HepG2 (cell line): Measurements from ENCODE around the gene WNT3A. TPM values are rescaled to one million over a fixed set of nuclear protein-coding genes. Genes with fewer than 3 reads are reported as not detected.

Experiments
- ADNP ChIP-seq: sonication (generic); formaldehyde crosslinking; IDR thresholded peaks from 2 replicates; pipeline ENCODE4 v1.4.0; 2020; ENCODE audit warnings: missing genetic modification reagents
- BRCA1 ChIP-seq: sonication (generic); formaldehyde crosslinking; IDR thresholded peaks from 2 replicates; pipeline ENCODE4 v1.4.0; 2020; ENCODE audit warnings: missing genetic modification reagents
- CBX1 ChIP-seq: IDR thresholded peaks from one replicate; pipeline ENCODE4 v1.6.1; 2016; ENCODE audit warnings: antibody characterized with exemption, low read depth
- CEBPG ChIP-seq: IDR thresholded peaks from 2 replicates; pipeline ENCODE4 v1.6.1; 2016
- GATAD1 ChIP-seq: IDR thresholded peaks from 2 replicates; pipeline ENCODE4 v1.6.1; 2016; ENCODE audit warnings: missing genetic modification reagents, missing compliant biosample characterization
- HOXA9 ChIP-seq: sonication (generic); formaldehyde crosslinking; IDR thresholded peaks from 2 replicates; pipeline ENCODE4 v1.8.1; 2022; ENCODE audit warnings: missing genetic modification reagents, mild to moderate bottlenecking, moderate library complexity, borderline replicate concordance
- HOXD1 ChIP-seq: sonication (generic); formaldehyde crosslinking; IDR thresholded peaks from 2 replicates; pipeline ENCODE4 v1.5.0; 2020; ENCODE audit warnings: missing genetic modification reagents
- PHF20 ChIP-seq: sonication (generic); formaldehyde crosslinking; IDR thresholded peaks from 2 replicates; pipeline ENCODE4 v1.5.0; 2020; ENCODE audit warnings: mild to moderate bottlenecking, missing genetic modification reagents
- SKI ChIP-seq: fragments of 450-650 bp; IDR thresholded peaks from one replicate; pipeline ENCODE4 v1.6.1; 2018; ENCODE audit warnings: mild to moderate bottlenecking; ENCODE audit not compliant: partially characterized antibody
- SMAD3 ChIP-seq: sonication (generic); formaldehyde crosslinking; IDR thresholded peaks from 2 replicates; pipeline ENCODE4 v1.4.0; 2020; ENCODE audit warnings: missing genetic modification reagents
- SNRNP70 ChIP-seq: fragments of 200-400 bp; formaldehyde crosslinking; IDR thresholded peaks from 2 replicates; pipeline ENCODE4 v1.6.1; 2017; ENCODE audit warnings: mild to moderate bottlenecking, low read depth, low read length, moderate library complexity
- ZBTB25 ChIP-seq: IDR thresholded peaks from 2 replicates; pipeline ENCODE4 v1.6.1; 2018; ENCODE audit warnings: missing genetic modification reagents
- ZNF124 ChIP-seq: sonication (generic); formaldehyde crosslinking; IDR thresholded peaks from 2 replicates; pipeline ENCODE4 v1.4.0; 2020; ENCODE audit warnings: missing genetic modification reagents
- ZNF331 ChIP-seq: sonication (generic); formaldehyde crosslinking; IDR thresholded peaks from 2 replicates; pipeline ENCODE4 v1.4.0; 2020; ENCODE audit warnings: missing genetic modification reagents
- ZNF367 ChIP-seq: sonication (generic); formaldehyde crosslinking; IDR thresholded peaks from 2 replicates; pipeline ENCODE4 v1.4.0; 2020; ENCODE audit warnings: missing genetic modification reagents, borderline replicate concordance
- ZNF44 ChIP-seq: sonication (generic); formaldehyde crosslinking; IDR thresholded peaks from 2 replicates; pipeline ENCODE4 v1.5.1; 2020; ENCODE audit warnings: mild to moderate bottlenecking, missing genetic modification reagents
- ZNF768 ChIP-seq: sonication (generic); formaldehyde crosslinking; IDR thresholded peaks from 2 replicates; pipeline ENCODE4 v1.4.0; 2020; ENCODE audit warnings: missing genetic modification reagents
- polyA plus RNA-seq, 8 experiments: library from polyadenylated mRNA; depleted of rRNA in 3 of 8; stranded (reverse) in 7 of 8; unstranded in 1 of 8; fragments of >200 nt; fragmentation: Illumina TruSeq in 4 of 8; extraction: Trizol in 4 of 8; gene quantifications; 2 replicates each; pipeline versions ENCODE4 v1.2.1 to v1.2.3, GENCODE V29; 2011 to 2016; ENCODE audit warnings: low read depth in 4 of 8, missing spikeins in 1 of 8, mixed read lengths in 1 of 8; ENCODE audit not compliant: insufficient read depth in 1 of 8
- total RNA-seq, 5 experiments: library from RNA; depleted of rRNA; stranded (reverse); fragments of >200 nt; fragmentation: Illumina TruSeq; extraction: Trizol; gene quantifications; 2 replicates each; pipeline ENCODE4 v1.2.3, GENCODE V29; 2016; ENCODE audit warnings: low read depth in 1 of 5
- TF ChIP-seq, protein P1 (sequence below): sonication (generic); formaldehyde crosslinking; IDR thresholded peaks from 2 replicates; pipeline ENCODE4 v1.8.1; 2022; ENCODE audit warnings: low read depth, mild to moderate bottlenecking, missing genetic modification reagents
- TF ChIP-seq, protein P2 (sequence below), 2 experiments: fragments of 450-650 bp in 1 of 2; sonication (generic) in 1 of 2; formaldehyde crosslinking; IDR thresholded peaks; 2 replicates each; pipeline versions ENCODE4 v1.5.0 to v1.8.0; 2020 to 2022; ENCODE audit warnings: mild to moderate bottlenecking in 1 of 2, missing genetic modification reagents in 1 of 2
- TF ChIP-seq, protein P3 (sequence below): sonication (generic); formaldehyde crosslinking; IDR thresholded peaks from 2 replicates; pipeline ENCODE4 v1.8.0; 2022; ENCODE audit warnings: missing genetic modification reagents, mild to moderate bottlenecking, inconsistent platforms, borderline replicate concordance
- TF ChIP-seq, protein P4 (sequence below): sonication (generic); formaldehyde crosslinking; IDR thresholded peaks from 2 replicates; pipeline ENCODE4 v1.8.1; 2022; ENCODE audit warnings: mild to moderate bottlenecking, missing genetic modification reagents
- TF ChIP-seq, protein P5 (sequence below): sonication (generic); formaldehyde crosslinking; IDR thresholded peaks from 2 replicates; pipeline ENCODE4 v1.8.1; 2023; ENCODE audit warnings: missing genetic modification reagents, mild to moderate bottlenecking, borderline replicate concordance

Gene WNT3A
- total and polyA plus RNA-seq, 2 of the 13 experiments (the other 11 are each of a cell fraction or from before 2014, with no cell fraction given): not detected

GRCh38 chr1:228082214-228082917 is 75.6 kb downstream of the WNT3A start, which contains the start of gene ARF1 (continued):
- TF ChIP-seq, protein P1, sequence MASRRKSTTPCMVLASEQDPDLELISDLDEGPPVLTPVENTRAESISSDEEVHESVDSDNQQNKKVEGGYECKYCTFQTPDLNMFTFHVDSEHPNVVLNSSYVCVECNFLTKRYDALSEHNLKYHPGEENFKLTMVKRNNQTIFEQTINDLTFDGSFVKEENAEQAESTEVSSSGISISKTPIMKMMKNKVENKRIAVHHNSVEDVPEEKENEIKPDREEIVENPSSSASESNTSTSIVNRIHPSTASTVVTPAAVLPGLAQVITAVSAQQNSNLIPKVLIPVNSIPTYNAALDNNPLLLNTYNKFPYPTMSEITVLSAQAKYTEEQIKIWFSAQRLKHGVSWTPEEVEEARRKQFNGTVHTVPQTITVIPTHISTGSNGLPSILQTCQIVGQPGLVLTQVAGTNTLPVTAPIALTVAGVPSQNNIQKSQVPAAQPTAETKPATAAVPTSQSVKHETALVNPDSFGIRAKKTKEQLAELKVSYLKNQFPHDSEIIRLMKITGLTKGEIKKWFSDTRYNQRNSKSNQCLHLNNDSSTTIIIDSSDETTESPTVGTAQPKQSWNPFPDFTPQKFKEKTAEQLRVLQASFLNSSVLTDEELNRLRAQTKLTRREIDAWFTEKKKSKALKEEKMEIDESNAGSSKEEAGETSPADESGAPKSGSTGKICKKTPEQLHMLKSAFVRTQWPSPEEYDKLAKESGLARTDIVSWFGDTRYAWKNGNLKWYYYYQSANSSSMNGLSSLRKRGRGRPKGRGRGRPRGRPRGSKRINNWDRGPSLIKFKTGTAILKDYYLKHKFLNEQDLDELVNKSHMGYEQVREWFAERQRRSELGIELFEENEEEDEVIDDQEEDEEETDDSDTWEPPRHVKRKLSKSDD: peak; percentile 51; the same call in 1 of the 2 replicates
- TF ChIP-seq, protein P2, sequence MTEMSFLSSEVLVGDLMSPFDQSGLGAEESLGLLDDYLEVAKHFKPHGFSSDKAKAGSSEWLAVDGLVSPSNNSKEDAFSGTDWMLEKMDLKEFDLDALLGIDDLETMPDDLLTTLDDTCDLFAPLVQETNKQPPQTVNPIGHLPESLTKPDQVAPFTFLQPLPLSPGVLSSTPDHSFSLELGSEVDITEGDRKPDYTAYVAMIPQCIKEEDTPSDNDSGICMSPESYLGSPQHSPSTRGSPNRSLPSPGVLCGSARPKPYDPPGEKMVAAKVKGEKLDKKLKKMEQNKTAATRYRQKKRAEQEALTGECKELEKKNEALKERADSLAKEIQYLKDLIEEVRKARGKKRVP (CRISPR knock-in tag; IDR thresholded peaks at IDR 0.05): 0 out of 4 replicates have a peak, but pooled peaks of 1 of the 2 experiments have one; percentile 11
- TF ChIP-seq SMAD3 (peak; percentile 81), ZNF768 (peak; percentile 19; the same call in 1 of the 2 replicates), ZBTB25 (CRISPR knock-in tag) (0 out of 2 replicates have a peak, but pooled peaks have one; percentile 21), ZNF331 (CRISPR knock-in tag) (no peak), CEBPG (CRISPR knock-in tag) (no peak), ADNP (CRISPR knock-in tag) (peak; percentile 87; the same call in 1 of the 2 replicates), ZNF124 (CRISPR knock-in tag) (no peak), HOXD1 (no peak), BRCA1 (CRISPR knock-in tag) (no peak), CBX1 (peak; percentile 66), SKI (no peak), ZNF44 (CRISPR knock-in tag) (0 out of 2 replicates have a peak, but pooled peaks have one; percentile 76), HOXA9 (CRISPR knock-in tag) (peak; percentile 91; the same call in 1 of the 2 replicates), SNRNP70 (no peak), GATAD1 (peak; percentile 71), PHF20 (peak; percentile 65), ZNF367 (CRISPR knock-in tag) (no peak)
- TF ChIP-seq, protein P3, sequence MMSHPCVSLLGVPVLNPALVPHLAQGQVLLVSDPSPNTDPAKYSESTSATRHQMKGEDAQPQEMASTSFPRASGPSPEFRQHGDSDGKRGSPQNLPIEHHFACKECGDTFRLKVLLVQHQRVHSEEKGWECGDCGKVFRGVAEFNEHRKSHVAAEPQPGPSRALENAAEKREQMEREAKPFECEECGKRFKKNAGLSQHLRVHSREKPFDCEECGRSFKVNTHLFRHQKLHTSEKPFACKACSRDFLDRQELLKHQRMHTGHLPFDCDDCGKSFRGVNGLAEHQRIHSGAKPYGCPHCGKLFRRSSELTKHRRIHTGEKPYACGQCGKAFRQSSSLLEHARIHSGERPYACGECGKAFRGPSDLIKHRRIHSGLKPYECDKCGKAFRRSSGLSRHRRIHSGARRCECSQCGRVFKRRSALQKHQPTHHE (CRISPR knock-in tag): peak; percentile 64; the same call in 1 of the 2 replicates
- TF ChIP-seq, protein P4, sequence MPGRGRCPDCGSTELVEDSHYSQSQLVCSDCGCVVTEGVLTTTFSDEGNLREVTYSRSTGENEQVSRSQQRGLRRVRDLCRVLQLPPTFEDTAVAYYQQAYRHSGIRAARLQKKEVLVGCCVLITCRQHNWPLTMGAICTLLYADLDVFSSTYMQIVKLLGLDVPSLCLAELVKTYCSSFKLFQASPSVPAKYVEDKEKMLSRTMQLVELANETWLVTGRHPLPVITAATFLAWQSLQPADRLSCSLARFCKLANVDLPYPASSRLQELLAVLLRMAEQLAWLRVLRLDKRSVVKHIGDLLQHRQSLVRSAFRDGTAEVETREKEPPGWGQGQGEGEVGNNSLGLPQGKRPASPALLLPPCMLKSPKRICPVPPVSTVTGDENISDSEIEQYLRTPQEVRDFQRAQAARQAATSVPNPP (CRISPR knock-in tag): 0 out of 2 replicates have a peak, but pooled peaks have one; percentile 40
- TF ChIP-seq, protein P5, sequence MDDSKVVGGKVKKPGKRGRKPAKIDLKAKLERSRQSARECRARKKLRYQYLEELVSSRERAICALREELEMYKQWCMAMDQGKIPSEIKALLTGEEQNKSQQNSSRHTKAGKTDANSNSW (CRISPR knock-in tag): peak; percentile 68; the same call in 1 of the 2 replicates
